ENCODE data around the gene INPP5E.

The INPP5E gene

DNA sequence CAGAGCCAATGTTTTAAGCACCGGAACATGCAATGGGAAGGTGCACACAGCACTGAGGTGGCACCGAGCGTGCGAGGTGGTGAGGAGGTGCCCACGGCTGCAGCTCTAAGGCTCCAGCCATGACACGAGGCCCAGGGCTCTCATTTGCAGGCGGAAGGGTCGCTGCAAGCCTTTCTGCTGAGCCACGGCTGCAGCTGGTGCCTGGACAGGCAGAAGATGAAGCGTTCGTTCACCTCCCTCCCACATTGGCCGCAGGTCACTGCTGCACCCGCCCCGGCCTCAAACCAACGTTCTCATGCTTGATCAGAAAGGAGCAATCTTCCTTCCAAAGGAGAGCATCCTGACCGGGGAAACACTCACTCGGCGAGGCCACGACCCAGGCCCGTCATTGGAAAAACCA is 4.5 kb upstream of the INPP5E start:
- DNase-seq: no peak

DNA sequence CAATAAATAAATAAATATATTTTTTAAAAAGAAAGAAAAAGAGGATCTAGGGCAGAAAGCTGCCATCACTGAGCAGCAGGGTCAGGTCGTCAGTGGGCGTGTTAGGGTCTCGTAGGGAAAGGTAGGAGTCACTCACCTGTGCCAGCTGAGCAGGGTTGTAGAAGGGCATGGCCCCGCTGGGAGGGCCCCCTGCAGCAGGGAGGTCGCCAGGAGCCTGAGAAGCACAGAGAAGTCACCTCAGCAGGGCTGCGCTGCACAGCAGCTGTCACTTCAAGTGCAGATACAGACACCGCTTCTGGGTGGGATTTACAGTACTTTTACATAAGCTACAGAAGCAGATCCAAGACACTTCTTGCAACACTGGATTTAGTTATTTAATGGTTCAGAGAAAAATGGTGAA is 4.0 kb upstream of the INPP5E start:
- DNase-seq: no peak

DNA sequence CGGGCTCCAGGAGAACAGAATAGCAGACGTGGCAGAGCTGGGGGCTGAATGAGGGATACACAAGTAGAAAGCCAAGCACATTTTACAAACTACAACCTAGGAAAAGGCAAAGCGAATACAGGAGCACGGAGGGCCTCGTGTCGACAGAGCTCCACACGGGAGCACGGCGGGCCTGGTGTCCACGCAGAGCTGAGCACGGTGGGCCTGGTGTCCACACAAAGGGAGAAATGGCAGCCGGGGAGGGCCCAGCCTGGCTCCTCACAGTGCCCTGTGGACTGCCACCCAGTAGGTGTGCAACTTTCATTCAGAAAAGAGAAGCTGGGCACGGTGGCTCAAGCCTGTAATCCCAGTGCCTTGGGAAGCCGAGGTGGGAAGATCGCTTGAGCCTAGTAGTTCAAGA is 3.4 kb upstream of the INPP5E start:
- no peak for DNase-seq

DNA sequence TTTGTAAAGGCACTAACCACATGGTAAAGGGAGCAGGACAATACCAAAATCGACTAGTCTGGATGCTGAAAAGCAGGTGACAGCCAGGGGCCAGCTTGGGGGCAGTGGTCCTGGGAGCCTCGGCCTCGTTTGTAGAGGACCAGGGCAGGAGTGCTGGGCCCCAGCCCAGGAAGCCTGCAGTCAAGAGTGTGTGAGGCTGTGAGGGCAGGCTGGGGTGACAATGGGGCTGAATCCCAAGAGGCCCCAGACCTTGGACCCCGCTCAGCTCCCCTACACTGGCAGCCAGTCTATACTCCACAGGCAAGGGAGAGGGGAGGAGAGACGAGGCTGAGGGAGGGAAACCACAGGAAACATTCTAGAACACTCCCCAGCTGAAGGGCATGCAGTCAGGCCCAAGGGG is 2.6 kb upstream of the INPP5E start:
- DNase-seq: no peak

DNA sequence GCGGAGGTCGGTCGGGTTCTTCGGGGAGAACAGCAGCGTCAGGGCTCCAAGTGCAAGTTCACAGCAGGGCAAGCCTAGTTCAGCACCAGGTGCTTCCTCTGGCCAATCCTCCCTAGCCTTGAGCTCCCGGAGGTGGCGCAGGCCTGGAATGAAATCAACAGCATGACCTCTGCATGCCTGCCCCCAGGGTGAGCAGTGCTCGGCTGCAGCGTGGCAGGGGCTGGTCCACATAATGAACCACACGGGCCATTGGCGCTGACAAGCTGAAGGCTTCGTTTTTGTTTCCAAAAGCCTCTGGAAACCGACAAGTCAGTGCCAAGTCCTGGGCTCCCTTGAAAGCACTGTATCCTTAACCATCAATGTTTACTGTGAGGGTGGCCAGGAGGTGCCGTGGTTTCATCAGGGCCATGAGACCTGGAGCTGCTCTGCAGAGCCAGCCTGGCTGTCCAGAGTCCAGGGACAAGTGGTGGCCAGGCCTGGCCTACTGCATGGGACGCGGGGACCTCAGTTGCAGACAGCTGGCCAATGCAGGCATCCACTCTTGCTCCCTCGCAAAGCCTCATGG is 2.1 kb upstream of the INPP5E start:
- DNase-seq: no peak

DNA sequence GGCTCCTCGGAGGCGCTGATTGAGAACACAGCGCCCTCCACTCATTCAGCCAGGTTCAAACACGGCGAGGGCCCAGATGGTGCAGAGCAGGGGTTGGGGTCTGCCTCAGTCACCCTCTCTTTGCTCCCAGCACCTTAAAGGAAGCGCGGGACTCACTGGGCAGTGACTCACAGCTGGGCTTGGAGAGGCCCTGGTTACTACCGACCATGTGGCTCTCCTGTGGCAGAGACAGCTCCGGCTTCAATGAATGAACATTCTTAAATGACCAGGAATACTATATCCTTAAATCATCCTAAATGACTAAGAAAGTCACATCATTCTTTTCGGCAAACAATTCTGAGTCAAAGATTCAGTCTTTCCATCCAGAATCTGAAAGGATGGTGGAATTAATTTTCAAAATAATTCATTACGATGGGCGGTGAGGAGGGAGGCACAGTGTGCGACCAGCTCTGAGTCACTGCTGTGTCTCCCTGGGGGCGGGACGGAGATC is 1.6 kb upstream of the INPP5E start:
- no peak for DNase-seq

GRCh38 chr9:136438548-136439480 is 831 bp downstream of the INPP5E start:
- DNase-seq: peak; percentile 63

DNA sequence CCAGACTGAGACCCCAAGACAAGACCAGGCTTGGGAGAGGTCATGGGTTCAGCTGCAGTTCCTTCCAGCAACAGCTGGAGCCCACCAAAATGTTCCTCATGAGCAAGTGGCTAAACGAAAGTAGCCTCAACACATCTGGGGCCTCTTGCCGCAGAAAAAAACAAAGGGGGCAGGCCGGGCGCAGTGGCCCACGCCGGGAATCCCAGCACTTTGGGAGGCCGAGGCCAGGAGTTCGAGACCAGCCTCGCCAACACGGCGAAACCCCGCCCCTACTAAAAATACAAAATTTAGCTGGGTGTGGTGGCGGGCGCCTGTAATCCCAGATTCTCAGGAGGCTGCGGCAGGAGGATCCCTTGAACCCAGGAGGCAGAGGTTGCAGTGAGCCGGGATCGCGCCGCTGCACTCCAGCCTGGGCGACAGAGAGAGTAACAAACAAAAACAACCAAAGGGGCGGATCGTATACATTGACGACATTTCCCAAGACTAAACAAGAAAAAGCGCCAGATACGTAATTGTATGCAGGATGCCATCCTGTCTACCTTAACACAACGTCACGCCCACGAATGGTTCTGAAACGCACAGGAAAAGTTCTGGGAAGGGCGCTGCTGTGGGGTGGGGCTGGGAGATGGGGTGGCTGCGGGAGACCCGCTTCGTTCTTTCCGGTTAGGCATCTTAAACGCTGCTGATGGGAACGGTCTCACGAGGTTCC is 1.7 kb downstream of the INPP5E start:
- DNase-seq: no peak

- DNase-seq: no peak
Measured at GRCh38 chr9:136437430-136437829, 2.2 kb downstream of the INPP5E start.

DNA sequence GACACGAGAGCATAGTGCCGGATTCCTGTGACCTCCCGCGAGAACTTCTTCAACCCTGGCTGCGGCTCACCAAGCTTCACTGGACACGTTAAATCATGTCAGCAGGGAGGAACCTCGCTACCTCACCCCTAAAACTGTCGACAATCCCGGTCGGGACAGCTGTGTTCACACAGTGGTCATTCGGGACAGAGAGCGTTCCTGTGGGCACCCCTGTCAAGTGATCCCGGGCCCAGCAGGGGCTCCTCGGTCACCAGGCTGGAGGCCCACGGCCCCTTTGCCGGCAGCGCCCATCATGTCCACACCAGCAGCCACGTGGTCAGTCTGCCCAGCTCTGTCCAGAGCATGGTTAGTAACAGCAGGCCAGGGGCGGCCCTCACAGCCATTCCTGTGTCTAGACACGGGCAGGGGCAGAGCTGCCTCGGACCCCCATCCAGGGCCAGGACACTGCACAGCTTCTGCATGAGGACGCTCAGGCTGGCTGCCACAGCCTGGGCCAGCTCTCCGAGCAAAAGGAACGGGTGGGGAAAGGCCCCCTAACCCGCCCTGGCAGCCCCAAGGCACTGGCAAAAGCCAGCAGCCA is 3.5 kb downstream of the INPP5E start:
- no peak for DNase-seq

- DNase-seq: no peak
Measured at GRCh38 chr9:136434580-136435169, 5.0 kb downstream of the INPP5E start.

DNA sequence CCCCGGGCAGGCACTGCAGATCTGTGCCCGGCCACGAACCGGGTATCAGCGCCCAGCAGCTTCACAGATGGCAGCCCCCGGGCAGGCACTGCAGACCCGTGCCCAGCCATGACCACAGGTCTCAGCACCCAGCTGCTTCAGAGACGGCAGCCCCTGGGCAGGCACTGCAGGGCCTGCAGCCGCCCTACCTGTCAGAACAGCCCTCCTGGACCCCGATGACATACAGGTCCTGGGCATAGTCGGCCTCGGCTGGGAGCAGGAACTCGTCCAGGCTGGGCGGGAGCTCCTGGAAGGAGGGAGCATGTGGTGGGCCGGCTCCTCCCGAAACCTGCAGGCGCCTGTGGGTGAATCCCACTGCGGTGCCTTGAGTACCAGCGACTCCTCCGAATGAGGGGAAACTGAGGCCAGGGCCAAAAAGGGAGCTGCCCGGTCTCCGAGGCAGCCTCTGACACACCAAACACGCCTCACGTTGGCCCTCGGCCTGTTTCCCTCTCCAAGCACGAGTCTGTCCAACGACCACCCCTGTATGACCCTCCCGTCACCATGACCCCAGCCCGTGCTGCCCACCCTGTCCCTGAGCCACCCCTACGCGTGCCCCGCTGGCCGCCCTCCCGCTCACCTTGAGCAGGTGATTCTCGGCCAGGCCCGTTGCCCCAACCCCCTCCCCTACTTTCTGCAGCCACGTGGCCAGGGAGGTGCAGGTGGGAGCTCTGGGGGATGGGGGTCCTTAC is 5.6 kb downstream of the INPP5E start:
- no peak for DNase-seq

DNA sequence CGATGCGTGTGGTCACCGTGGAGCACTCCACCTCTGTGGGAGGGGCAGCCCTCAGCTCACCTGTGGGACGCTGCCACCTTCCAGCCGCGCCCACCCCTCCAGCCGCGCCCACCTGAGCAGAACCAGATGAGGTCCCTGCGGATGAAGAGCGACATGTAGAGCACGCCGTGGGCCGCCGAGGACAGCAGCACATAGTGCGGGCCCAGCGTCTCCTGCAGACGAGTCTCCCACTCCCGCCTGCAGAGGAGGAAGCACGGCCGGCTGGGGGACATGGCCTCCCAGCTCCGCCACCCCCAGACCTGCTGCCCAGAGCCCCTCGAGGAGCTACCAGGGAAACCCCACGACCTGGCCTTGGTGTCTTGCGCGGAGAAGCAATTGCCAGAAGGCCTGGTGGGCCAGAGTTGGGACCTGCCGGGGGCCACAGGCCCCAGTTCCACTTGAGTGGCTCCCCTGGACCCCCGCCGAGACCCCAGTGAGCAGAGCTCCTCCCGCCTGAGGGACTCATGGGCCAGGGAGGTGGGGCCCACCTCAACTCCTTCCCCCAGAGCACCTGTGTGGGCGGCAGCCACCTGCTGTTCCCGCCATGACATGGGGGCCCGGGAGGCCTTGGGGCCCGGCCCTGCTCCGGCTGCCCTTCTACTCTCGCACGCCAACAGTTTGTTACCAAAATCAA is 6.5 kb downstream of the INPP5E start:
- no peak for DNase-seq

- DNase-seq: no peak
Measured at GRCh38 chr9:136432591-136432990, 7.1 kb downstream of the INPP5E start.

- no peak for DNase-seq
Measured at GRCh38 chr9:136431782-136432350, 7.8 kb downstream of the INPP5E start.

- DNase-seq: no peak
Measured at GRCh38 chr9:136430588-136431234, 8.9 kb downstream of the INPP5E start.

DNA sequence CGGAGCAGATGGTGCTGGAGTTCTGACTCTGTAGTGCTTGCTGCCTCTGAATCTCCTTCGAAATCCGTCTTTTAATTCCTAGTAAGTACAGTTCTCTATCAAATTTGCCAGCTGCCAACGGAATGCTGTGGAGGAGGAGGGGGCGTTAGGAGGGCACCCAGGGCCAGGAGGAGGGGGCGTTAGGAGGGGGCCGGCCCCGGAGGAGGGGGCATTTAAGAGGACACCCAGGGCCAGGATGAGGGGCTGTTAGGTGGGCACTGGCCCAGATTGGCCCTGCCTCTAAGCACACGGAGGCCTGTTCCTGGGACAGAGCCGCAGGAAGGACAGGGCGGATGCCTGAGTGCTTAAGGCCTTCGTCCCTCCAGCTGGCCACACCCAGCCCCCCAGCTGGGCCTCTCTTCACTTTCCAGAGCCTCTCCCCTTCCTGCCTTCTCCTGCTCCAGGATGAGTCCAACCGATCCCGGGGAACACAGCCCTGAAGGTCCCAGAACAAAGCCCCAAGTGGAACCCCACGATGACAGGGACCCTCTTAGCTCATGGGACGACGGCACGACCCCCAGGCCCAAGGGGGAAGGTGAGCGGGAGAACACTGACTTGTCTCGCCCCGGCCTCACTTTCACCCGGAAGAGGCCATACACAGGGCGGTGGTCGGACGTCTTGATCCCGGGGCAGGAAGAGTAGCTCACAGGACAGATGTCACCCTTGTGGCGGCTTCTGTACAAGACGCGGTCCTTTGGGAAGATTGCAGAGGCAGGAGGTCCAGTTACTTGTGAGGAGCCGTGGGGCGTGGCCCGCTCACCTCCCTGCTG is 9.8 kb downstream of the INPP5E start:
- no peak for DNase-seq

DNA sequence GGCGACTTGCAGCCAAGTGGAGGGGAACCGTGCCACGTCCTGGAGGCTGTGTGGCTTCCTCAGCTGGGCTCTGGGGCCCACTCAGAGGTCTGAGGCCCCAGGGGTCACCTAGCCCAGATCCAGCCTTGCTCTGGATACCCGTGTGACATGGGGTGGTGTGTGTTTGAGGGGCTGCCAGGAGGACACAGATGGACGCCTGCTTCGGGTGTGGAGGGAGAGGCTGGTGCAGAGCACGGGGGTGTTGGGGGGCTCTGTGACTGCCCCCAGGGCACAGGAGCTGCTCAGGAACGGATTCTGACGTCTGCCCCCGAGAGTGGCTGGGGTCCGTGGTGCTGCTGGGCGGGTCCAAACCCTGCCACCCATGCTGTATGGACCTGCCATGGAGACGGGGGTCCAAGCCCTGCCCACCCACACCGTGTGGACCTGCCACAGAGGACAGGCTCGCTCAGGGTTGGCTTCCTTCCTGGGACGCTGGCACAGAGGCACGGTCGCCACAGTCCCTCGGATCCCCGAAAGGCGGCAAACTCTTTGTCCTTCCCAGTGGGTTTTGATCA is 10.5 kb downstream of the INPP5E start:
- DNase-seq: no peak

GRCh38 chr9:136426787-136427186 is 12.9 kb downstream of the INPP5E start:
- no peak for DNase-seq

Measured in retina (tissue), 1 donor.